GM06990 (cell line): ENCODE results near the gene EMX1.

Source experiments
- DNase-seq: peaks from one replicate; pipeline ENCODE4 v3.0.0-alpha.2; 2011; ENCODE audit not compliant: insufficient read length; ENCODE audit errors: extremely low read depth
- H3K27me3 ChIP-seq: replicated peaks from 2 replicates; pipeline ENCODE4 v1.6.0; 2011; ENCODE audit warnings: low read length; ENCODE audit not compliant: control insufficient read depth, insufficient read depth
- H3K36me3 ChIP-seq: 2 replicates; pipeline ENCODE4 v1.5.1; 2011; ENCODE audit warnings: low read length; ENCODE audit not compliant: control insufficient read depth, insufficient read depth
- H3K4me3 ChIP-seq: replicated peaks from 2 replicates; pipeline ENCODE4 v1.5.1; 2011; ENCODE audit warnings: low read depth, mild to moderate bottlenecking, control low read depth, low read length
- TF ChIP-seq, protein P1 (sequence below): IDR thresholded peaks from 2 replicates; pipeline ENCODE4 v1.5.1; 2011; ENCODE audit warnings: low read length, control low read depth, mild to moderate bottlenecking, inconsistent platforms; ENCODE audit not compliant: insufficient read depth, poor library complexity, severe bottlenecking

Gene EMX1

DNA sequence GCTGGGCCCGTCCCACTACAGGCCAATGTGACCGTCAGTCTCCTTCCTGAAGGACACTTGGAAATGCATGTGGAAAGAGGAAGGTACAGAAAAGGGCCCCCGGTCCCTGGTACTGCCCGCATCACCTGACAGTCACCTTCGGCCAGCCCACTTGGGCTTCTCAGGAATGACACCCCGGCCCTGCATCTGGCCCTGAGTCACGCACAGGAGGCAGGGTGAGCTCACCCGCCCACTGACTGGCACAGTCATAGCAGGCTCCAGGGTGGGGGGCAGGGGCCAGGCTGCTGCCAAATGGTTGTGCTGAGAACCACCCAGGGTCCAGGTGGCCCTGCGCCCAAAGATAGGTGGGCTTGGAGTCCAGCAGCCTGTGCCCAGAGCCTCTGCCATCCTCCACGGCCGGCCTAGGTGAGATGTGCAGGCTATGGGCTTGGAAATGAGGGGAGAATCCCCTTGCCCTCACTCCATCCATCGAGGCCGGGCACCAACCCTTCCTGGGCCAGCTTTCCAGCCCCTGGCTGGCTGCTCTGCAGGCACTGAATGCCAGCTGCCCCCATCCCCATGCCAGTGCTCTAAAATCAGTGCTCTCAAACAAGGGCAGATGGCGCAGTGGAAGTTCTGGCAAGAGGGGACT lies 14.1 kb downstream of the EMX1 start:
- Histone ChIP-seq H3K27me3 (no peaks in the 10 kb centered on the region), H3K36me3 (no peaks in the 10 kb centered on the region; the same call in 1 of the 2 replicates), H3K4me3 (no peak overlapping the region)
- DNase-seq, result no peak
- TF ChIP-seq, protein P1, sequence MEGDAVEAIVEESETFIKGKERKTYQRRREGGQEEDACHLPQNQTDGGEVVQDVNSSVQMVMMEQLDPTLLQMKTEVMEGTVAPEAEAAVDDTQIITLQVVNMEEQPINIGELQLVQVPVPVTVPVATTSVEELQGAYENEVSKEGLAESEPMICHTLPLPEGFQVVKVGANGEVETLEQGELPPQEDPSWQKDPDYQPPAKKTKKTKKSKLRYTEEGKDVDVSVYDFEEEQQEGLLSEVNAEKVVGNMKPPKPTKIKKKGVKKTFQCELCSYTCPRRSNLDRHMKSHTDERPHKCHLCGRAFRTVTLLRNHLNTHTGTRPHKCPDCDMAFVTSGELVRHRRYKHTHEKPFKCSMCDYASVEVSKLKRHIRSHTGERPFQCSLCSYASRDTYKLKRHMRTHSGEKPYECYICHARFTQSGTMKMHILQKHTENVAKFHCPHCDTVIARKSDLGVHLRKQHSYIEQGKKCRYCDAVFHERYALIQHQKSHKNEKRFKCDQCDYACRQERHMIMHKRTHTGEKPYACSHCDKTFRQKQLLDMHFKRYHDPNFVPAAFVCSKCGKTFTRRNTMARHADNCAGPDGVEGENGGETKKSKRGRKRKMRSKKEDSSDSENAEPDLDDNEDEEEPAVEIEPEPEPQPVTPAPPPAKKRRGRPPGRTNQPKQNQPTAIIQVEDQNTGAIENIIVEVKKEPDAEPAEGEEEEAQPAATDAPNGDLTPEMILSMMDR, result no peak

DNA sequence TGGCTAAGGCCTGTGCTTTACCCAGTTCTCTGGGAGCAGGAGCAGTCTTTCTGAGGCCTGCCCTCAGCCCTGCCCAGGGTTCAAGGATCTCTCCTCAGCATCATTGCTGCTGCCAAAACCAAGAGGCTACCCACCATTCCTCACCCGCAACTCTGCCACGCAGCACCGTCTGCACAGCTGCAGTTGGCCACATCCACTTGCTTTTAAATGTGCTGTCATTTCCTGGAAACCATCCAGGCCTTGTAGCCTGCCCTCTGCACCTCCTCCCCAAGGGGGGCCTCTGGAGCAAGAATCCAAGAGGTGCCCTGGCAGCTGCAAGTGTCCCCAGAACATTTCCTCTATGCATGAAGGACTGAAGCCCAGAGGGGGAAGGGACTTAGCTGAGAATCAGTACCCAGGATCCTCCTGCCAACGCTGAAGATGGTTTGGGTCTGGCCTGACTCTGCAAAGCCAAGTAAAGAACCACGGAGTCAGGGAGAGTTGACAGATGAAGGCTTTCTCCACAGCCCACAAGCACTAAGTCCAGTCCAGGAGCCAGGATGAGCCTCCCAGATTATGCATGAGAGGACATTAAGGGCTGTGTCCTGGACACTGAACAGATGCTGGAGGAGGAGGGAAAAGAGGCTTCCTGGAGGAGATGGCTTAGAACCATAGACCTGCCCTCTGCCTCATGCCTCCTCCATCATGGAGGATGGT lies 14.9 kb downstream of the EMX1 start:
- no peak for DNase-seq
- TF ChIP-seq, protein P1, result no peak
- H3K36me3 ChIP-seq, result no peaks in the 10 kb centered on the region; the same call in 1 of the 2 replicates
- H3K4me3 ChIP-seq, result no peak overlapping the region
- H3K27me3 ChIP-seq, result no peaks in the 10 kb centered on the region

DNA sequence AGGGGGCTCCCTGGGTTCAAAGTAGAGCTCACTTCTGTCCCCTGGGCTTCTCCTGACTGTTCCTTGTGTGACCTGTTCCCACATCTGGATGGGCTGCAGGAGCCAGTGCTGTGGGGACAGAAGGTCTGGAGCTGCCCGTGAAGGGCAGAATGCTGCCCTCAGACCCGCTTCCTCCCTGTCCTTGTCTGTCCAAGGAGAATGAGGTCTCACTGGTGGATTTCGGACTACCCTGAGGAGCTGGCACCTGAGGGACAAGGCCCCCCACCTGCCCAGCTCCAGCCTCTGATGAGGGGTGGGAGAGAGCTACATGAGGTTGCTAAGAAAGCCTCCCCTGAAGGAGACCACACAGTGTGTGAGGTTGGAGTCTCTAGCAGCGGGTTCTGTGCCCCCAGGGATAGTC lies 15.5 kb downstream of the EMX1 start:
- no peak for DNase-seq

DNA sequence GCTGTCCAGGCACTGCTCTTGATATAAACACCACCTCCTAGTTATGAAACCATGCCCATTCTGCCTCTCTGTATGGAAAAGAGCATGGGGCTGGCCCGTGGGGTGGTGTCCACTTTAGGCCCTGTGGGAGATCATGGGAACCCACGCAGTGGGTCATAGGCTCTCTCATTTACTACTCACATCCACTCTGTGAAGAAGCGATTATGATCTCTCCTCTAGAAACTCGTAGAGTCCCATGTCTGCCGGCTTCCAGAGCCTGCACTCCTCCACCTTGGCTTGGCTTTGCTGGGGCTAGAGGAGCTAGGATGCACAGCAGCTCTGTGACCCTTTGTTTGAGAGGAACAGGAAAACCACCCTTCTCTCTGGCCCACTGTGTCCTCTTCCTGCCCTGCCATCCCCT lies 15.9 kb downstream of the EMX1 start:
- no peak for DNase-seq
- TF ChIP-seq, protein P1, result no peak
- H3K4me3 ChIP-seq, result no peak overlapping the region
- no peaks in the 10 kb centered on the region for H3K27me3 ChIP-seq
- H3K36me3 ChIP-seq, result no peaks in the 10 kb centered on the region; the same call in 1 of the 2 replicates

More for the DNA sequence above, 15.5 kb downstream of the EMX1 start:
- Histone ChIP-seq H3K4me3 (no peak overlapping the region), H3K27me3 (no peaks in the 10 kb centered on the region), H3K36me3 (no peaks in the 10 kb centered on the region; the same call in 1 of the 2 replicates)
- TF ChIP-seq, protein P1, result no peak

DNA sequence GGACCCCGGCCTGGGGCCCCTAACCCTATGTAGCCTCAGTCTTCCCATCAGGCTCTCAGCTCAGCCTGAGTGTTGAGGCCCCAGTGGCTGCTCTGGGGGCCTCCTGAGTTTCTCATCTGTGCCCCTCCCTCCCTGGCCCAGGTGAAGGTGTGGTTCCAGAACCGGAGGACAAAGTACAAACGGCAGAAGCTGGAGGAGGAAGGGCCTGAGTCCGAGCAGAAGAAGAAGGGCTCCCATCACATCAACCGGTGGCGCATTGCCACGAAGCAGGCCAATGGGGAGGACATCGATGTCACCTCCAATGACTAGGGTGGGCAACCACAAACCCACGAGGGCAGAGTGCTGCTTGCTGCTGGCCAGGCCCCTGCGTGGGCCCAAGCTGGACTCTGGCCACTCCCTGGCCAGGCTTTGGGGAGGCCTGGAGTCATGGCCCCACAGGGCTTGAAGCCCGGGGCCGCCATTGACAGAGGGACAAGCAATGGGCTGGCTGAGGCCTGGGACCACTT lies 16.4 kb downstream of the EMX1 start:
- no peaks in the 10 kb centered on the region for H3K27me3 ChIP-seq
- DNase-seq, result no peak
- TF ChIP-seq, protein P1, result no peak
- H3K36me3 ChIP-seq, result no peaks in the 10 kb centered on the region; the same call in 1 of the 2 replicates
- no peak overlapping the region for H3K4me3 ChIP-seq
